ENCODE data around the gene RNU7-1.

DNA sequence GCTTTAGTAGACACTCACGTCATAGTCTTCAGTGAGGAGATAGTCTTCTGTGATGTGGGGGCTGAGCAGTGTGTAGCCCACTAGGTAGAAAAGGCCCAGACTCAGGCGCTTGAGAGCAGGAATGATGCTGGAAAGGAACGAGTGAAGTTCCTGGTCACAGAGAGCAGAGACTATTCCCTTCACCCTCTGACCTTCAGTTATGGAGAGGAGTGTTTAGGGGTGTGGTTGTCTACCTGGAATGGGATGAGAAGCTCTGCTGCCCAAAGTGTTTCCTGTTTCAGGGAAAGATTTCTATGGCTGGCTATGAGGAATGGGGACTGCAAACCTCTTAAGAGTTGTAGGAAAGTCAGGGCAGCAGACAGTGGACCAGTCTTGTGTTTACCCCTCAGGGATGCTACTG lies 35.8 kb downstream of the RNU7-1 start:
- TF ChIP-seq, protein P1, sequence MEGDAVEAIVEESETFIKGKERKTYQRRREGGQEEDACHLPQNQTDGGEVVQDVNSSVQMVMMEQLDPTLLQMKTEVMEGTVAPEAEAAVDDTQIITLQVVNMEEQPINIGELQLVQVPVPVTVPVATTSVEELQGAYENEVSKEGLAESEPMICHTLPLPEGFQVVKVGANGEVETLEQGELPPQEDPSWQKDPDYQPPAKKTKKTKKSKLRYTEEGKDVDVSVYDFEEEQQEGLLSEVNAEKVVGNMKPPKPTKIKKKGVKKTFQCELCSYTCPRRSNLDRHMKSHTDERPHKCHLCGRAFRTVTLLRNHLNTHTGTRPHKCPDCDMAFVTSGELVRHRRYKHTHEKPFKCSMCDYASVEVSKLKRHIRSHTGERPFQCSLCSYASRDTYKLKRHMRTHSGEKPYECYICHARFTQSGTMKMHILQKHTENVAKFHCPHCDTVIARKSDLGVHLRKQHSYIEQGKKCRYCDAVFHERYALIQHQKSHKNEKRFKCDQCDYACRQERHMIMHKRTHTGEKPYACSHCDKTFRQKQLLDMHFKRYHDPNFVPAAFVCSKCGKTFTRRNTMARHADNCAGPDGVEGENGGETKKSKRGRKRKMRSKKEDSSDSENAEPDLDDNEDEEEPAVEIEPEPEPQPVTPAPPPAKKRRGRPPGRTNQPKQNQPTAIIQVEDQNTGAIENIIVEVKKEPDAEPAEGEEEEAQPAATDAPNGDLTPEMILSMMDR (IDR thresholded peaks at IDR 0.05): no peak
- no peak for TF ChIP-seq POLR2A (IDR thresholded peaks at IDR 0.05)
